Hematopoietic multipotent progenitor cell treated with erythropoietin and hydrocortisone succinate and interleukin-3 and kit ligand, for 15 days (in vitro differentiated cells): ENCODE measurements around the gene DCP1B.
"Not testable (repeated sequence)": the region's sequence is repeated elsewhere in the genome, so short reads cannot be mapped to it uniquely, and the experiment has no call there.

Experiments used
- DNase-seq: peaks from one replicate; pipeline ENCODE4 v3.0.0-alpha.2; 2015; ENCODE audit warnings: low spot score

The DCP1B gene

GRCh38 chr12:1977109-1977508 is 27.1 kb downstream of the DCP1B start:
- peak; percentile 18 for DNase-seq

- no peak for DNase-seq
These were observed 29.4 kb downstream of the DCP1B start for GRCh38 chr12:1974812-1975211.

GRCh38 chr12:1972856-1973317 is 31.4 kb downstream of the DCP1B start:
- DNase-seq = no peak

GRCh38 chr12:1972260-1972659 is 32.0 kb downstream of the DCP1B start:
- DNase-seq = no peak

- no peak for DNase-seq
These were observed 33.8 kb downstream of the DCP1B start for GRCh38 chr12:1970331-1970900.

- no peak for DNase-seq
These were observed 37.6 kb downstream of the DCP1B start for GRCh38 chr12:1966561-1967226.

GRCh38 chr12:1965916-1966315 is 38.3 kb downstream of the DCP1B start:
- no peak for DNase-seq

- DNase-seq = peak; percentile 75
These were observed 41.9 kb downstream of the DCP1B start for GRCh38 chr12:1962051-1963020.

- DNase-seq = no peak
These were observed 47.5 kb downstream of the DCP1B start for GRCh38 chr12:1956716-1957115.

GRCh38 chr12:1949771-1950470 is 54.3 kb downstream of the DCP1B start:
- DNase-seq = no peak

GRCh38 chr12:1948883-1949282 is 55.4 kb downstream of the DCP1B start:
- no peak for DNase-seq

GRCh38 chr12:1947081-1947480 is 57.2 kb downstream of the DCP1B start:
- no peak for DNase-seq

GRCh38 chr12:1946296-1946695 is 58.0 kb downstream of the DCP1B start:
- no peak for DNase-seq

- not testable (repeated sequence) for DNase-seq
These were observed 58.8 kb downstream of the DCP1B start for GRCh38 chr12:1945502-1945901.

- DNase-seq = peak; percentile 91
These were observed 64.3 kb downstream of the DCP1B start for GRCh38 chr12:1939801-1940607.

GRCh38 chr12:1939331-1939730 is 64.9 kb downstream of the DCP1B start:
- DNase-seq = no peak

- DNase-seq = no peak
These were observed 66.6 kb downstream of the DCP1B start for GRCh38 chr12:1937481-1938224.

GRCh38 chr12:1936406-1937320 is 67.6 kb downstream of the DCP1B start:
- peak; percentile 65 for DNase-seq

GRCh38 chr12:1935700-1936378 is 68.4 kb downstream of the DCP1B start:
- DNase-seq = no peak
